PC-3 (cell line): ENCODE data around the gene CISD2. TPM values are rescaled to one million over a fixed set of nuclear protein-coding genes. Genes with fewer than 3 reads are reported as not detected.
"Not testable (repeated sequence)": the region's sequence is repeated elsewhere in the genome, so short reads cannot be mapped to it uniquely, and the experiment has no call there.

Experiments
- ATAC-seq: fragments of 200-7000 bp; cut with Tn5 transposase; 2 replicates; pipeline ENCODE4 v1.9.1; 2020; ENCODE audit warnings: mild to moderate bottlenecking, moderate library complexity
- BruUV-seq: library from RNA; stranded (reverse); fragments of 400-500 nt; replicated peaks from 2 replicates; lab custom pipeline; 2021; lab: Mats Ljungman, UMichigan
- CTCF ChIA-PET: fragments of 300-600 bp; sonication (Branson Sonifier 250); formaldehyde crosslinking; loops from one replicate; lab custom pipeline; 2022; ENCODE audit warnings: antibody characterized with exemption; lab: Charles Lee
- POLR2A ChIA-PET: fragments of 300-600 bp; sonication (Branson Sonifier 250); formaldehyde crosslinking; loops from one replicate; lab custom pipeline; 2022; ENCODE audit warnings: antibody characterized with exemption; ENCODE audit not compliant: unreplicated experiment; lab: Charles Lee
- DNase-seq: peaks from one replicate; pipeline ENCODE4 v3.0.0-alpha.2; 2015
- H2AFZ ChIP-seq: fragments of 300-600 bp; sonication (generic); 2 replicates; pipeline ENCODE4 v1.6.0; 2016; ENCODE audit warnings: antibody characterized with exemption, low read length
- H3F3A ChIP-seq: fragments of 300-600 bp; sonication (generic); one replicate; pipeline ENCODE4 v1.6.0; 2017; ENCODE audit warnings: antibody characterized with exemption, low read length, control low read depth, mild to moderate bottlenecking; ENCODE audit not compliant: unreplicated experiment
- H3K27ac ChIP-seq: fragments of 300-600 bp; sonication (generic); 2 replicates; pipeline ENCODE4 v1.5.1; 2016; ENCODE audit warnings: mild to moderate bottlenecking, low read length
- H3K27me3 ChIP-seq: fragments of 300-600 bp; sonication (generic); 2 replicates; pipeline ENCODE4 v1.6.1; 2016; ENCODE audit warnings: low read length, mixed read lengths
- H3K36me3 ChIP-seq: fragments of 300-600 bp; sonication (generic); 2 replicates; pipeline ENCODE4 v1.6.1; 2016; ENCODE audit warnings: low read depth, mixed run types, low read length, mixed read lengths
- H3K4me1 ChIP-seq: fragments of 300-600 bp; sonication (generic); 2 replicates; pipeline ENCODE4 v1.5.1; 2016; ENCODE audit warnings: low read length; ENCODE audit not compliant: insufficient read depth
- H3K4me2 ChIP-seq: fragments of 300-600 bp; sonication (generic); 2 replicates; pipeline ENCODE4 v1.6.0; 2016; ENCODE audit warnings: low read length
- H3K4me3 ChIP-seq: fragments of 300-600 bp; sonication (generic); 2 replicates; pipeline ENCODE4 v1.5.1; 2016; ENCODE audit warnings: mild to moderate bottlenecking, low read length, mixed read lengths
- H3K79me2 ChIP-seq: fragments of 300-600 bp; sonication (generic); 2 replicates; pipeline ENCODE4 v1.6.1; 2017; ENCODE audit warnings: low read length, mixed read lengths
- H3K9ac ChIP-seq: fragments of 300-600 bp; sonication (generic); 2 replicates; pipeline ENCODE4 v1.6.0; 2016; ENCODE audit warnings: mild to moderate bottlenecking, low read length
- H3K9me2 ChIP-seq: fragments of 300-600 bp; sonication (generic); replicated peaks from 2 replicates; pipeline ENCODE4 v1.6.1; 2016; ENCODE audit warnings: mixed run types, low read length, mixed read lengths
- H3K9me3 ChIP-seq: fragments of 300-600 bp; sonication (generic); 2 replicates; pipeline ENCODE4 v1.6.1; 2016; ENCODE audit warnings: low read length, mixed read lengths
- H4K20me1 ChIP-seq: fragments of 300-600 bp; sonication (generic); 2 replicates; pipeline ENCODE4 v1.6.1; 2016; ENCODE audit warnings: low read length, mixed read lengths
- EZH2 ChIP-seq: fragments of 300-600 bp; sonication (generic); IDR thresholded peaks from one replicate; pipeline ENCODE4 v1.6.1; 2017; ENCODE audit warnings: antibody characterized with exemption, mild to moderate bottlenecking, low read length; ENCODE audit not compliant: unreplicated experiment
- EZH2phosphoT487 ChIP-seq: fragments of 300-600 bp; sonication (generic); IDR thresholded peaks from 2 replicates; pipeline ENCODE4 v1.6.1; 2018; ENCODE audit warnings: mild to moderate bottlenecking, antibody characterized with exemption, low read length, borderline replicate concordance
- intact Hi-C: fragments of 100-400 bp; cut with micrococcal nuclease; formaldehyde crosslinking; loops from 2 replicates; pipeline ENCODE4 v1.9.0; 2023
- total RNA-seq: library from RNA; depleted of rRNA; stranded (reverse); fragments of >200 nt; gene quantifications from 2 replicates; pipeline ENCODE4 v1.2.3, GENCODE V29; 2014
- TF ChIP-seq, protein P1 (sequence below): fragments of 300-600 bp; sonication (generic); conservative IDR thresholded peaks from 2 replicates; pipeline ENCODE4 v1.5.1; 2017; ENCODE audit warnings: antibody characterized with exemption, low read depth, mild to moderate bottlenecking, low read length

The CISD2 gene
- total RNA-seq, 1 experiment from 2014 or later: 36.9 TPM

DNA sequence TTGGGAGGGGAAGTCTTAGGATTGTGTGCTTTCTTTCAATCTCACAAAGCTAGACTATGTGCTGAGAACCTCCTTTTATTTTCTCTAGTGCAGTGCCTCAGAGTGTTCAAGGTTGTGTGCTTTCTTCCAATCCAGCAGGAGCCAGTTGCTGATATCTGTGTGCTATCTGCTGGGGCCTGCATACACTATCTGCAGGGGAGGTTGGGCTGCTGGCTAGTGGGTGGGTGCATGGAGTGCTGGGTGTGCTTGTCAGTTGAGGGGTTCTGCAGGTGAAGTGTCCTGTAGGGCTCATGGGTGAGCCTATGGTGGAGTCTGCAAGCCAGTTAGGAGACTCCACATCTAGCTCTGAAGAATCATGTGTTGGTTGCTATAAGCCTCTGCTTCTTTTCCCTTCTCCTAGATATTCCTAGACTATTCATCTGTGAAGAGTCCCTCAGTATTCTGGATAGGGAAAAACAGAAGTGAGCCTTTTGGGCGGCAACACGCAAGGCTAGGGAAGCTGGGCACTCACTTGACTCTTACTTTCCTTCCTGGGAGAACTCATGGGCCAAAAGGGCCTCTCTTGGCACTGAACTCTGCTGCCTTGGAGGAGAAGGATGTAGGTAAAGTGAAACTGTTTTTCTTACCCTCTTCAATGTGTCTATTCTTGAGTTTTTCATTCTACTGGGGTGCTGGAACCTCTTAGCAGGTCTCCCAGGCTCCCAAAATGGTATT, 8.0 kb upstream of the CISD2 start:
- DNase-seq (no peak), ATAC-seq (no peak)
- H3F3A ChIP-seq: no peaks in the 10 kb centered on the region
- CTCF ChIA-PET: interaction anchor here (0.6 kb wide), 1 partner anchor 172 kb away, joined by 3 read pairs; no protein-coding TSS in a partner anchor
- H3K4me3 ChIP-seq: no peak overlapping the region
- peaks cover 8% of the 10 kb centered on the region; the same call in 1 of the 2 replicates for H3K36me3 ChIP-seq
- POLR2A ChIA-PET: no interaction called here
- no peak overlapping the region for H3K4me2 ChIP-seq
- TF ChIP-seq, protein P1, sequence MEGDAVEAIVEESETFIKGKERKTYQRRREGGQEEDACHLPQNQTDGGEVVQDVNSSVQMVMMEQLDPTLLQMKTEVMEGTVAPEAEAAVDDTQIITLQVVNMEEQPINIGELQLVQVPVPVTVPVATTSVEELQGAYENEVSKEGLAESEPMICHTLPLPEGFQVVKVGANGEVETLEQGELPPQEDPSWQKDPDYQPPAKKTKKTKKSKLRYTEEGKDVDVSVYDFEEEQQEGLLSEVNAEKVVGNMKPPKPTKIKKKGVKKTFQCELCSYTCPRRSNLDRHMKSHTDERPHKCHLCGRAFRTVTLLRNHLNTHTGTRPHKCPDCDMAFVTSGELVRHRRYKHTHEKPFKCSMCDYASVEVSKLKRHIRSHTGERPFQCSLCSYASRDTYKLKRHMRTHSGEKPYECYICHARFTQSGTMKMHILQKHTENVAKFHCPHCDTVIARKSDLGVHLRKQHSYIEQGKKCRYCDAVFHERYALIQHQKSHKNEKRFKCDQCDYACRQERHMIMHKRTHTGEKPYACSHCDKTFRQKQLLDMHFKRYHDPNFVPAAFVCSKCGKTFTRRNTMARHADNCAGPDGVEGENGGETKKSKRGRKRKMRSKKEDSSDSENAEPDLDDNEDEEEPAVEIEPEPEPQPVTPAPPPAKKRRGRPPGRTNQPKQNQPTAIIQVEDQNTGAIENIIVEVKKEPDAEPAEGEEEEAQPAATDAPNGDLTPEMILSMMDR: no peak
- TF ChIP-seq EZH2phosphoT487: no peak
- no peak for TF ChIP-seq EZH2
- H3K27ac ChIP-seq: no peak overlapping the region
- H4K20me1 ChIP-seq: no peaks in the 10 kb centered on the region
- no peak overlapping the region for H3K9ac ChIP-seq
- no peaks in the 10 kb centered on the region for H3K9me3 ChIP-seq
- H3K79me2 ChIP-seq: no peaks in the 10 kb centered on the region
- no peaks in the 10 kb centered on the region for H3K27me3 ChIP-seq
- BruUV-seq: no TSS peak
- H2AFZ ChIP-seq: no peak overlapping the region
- H3K4me1 ChIP-seq: no peaks in the 10 kb centered on the region
- intact Hi-C loops: no loop called here
- no peaks in the 10 kb centered on the region for H3K9me2 ChIP-seq

DNA sequence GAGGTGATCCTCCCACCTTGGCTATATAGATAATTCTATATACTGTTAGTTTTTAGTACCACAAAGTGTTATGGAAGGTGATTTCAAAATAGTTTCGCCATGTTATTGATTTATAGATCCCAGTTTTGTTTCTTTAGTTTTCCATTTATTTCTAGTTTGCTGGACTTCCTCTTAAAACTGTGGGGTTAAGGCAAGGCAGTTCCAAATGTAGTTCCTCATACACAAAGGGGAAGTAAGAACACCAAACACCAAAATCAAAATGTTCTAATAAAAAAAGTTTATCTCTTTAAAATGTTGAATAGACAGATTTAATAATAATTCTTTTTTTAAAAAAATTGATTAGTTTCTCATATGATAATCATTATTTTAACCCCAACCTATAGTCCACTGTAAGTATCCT, 6.8 kb upstream of the CISD2 start:
- no peaks in the 10 kb centered on the region for H3K27me3 ChIP-seq
- H3K9me2 ChIP-seq: no peaks in the 10 kb centered on the region
- H2AFZ ChIP-seq: no peak overlapping the region
- peaks cover 5% of the 10 kb centered on the region for H3K79me2 ChIP-seq
- no peaks in the 10 kb centered on the region for H3F3A ChIP-seq
- TF ChIP-seq, protein P1: no peak
- TF ChIP-seq EZH2 (no peak), EZH2phosphoT487 (no peak)
- no peak overlapping the region for H3K4me3 ChIP-seq
- DNase-seq (no peak), ATAC-seq (no peak)
- no peaks in the 10 kb centered on the region for H3K9me3 ChIP-seq
- intact Hi-C loops: no loop called here
- H3K9ac ChIP-seq: no peak overlapping the region
- H4K20me1 ChIP-seq: no peaks in the 10 kb centered on the region
- BruUV-seq: no TSS peak
- no peak overlapping the region for H3K27ac ChIP-seq
- H3K4me1 ChIP-seq: no peaks in the 10 kb centered on the region
- CTCF ChIA-PET: no interaction called here
- POLR2A ChIA-PET: no interaction called here
- no peak overlapping the region for H3K4me2 ChIP-seq
- H3K36me3 ChIP-seq: peaks cover 8% of the 10 kb centered on the region; the same call in 1 of the 2 replicates

DNA sequence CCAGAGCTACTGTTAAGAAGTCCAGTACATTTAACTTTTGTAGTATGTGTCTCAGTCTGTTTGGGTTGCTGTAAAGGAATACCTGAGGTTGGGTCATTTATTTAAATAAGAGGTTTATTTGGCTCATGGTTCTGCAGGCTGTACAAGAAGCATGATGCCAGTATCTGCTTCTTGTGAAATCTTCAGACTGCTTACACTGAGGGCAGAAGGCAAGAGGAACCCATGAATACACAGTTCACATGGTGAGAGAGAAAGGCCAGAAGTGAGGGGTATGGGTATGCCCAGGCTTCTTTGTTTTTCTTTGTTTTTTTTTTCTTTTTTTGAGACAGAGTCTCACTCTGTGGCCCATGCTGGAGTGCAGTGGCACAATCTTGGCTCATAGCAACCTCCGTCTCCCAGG, 6.0 kb upstream of the CISD2 start:
- no peaks in the 10 kb centered on the region for H3K27me3 ChIP-seq
- H3K4me1 ChIP-seq: peaks cover 6% of the 10 kb centered on the region
- H4K20me1 ChIP-seq: no peaks in the 10 kb centered on the region
- ChIA-PET CTCF (no interaction called here), POLR2A (no interaction called here)
- H3K9me2 ChIP-seq: no peaks in the 10 kb centered on the region
- H3K79me2 ChIP-seq: peaks cover 11% of the 10 kb centered on the region
- BruUV-seq: no TSS peak
- no peak overlapping the region for H3K4me2 ChIP-seq
- ATAC-seq: no peak
- TF ChIP-seq EZH2phosphoT487 (no peak), EZH2 (no peak)
- TF ChIP-seq, protein P1: no peak
- no peaks in the 10 kb centered on the region for H3K9me3 ChIP-seq
- H3K9ac ChIP-seq: no peak overlapping the region
- no peak overlapping the region for H3K4me3 ChIP-seq
- no peak overlapping the region for H3K27ac ChIP-seq
- no peaks in the 10 kb centered on the region for H3F3A ChIP-seq
- no peak overlapping the region for H2AFZ ChIP-seq
- peaks cover 8% of the 10 kb centered on the region; the same call in 1 of the 2 replicates for H3K36me3 ChIP-seq
- intact Hi-C loops: no loop called here
- no peak for DNase-seq

DNA sequence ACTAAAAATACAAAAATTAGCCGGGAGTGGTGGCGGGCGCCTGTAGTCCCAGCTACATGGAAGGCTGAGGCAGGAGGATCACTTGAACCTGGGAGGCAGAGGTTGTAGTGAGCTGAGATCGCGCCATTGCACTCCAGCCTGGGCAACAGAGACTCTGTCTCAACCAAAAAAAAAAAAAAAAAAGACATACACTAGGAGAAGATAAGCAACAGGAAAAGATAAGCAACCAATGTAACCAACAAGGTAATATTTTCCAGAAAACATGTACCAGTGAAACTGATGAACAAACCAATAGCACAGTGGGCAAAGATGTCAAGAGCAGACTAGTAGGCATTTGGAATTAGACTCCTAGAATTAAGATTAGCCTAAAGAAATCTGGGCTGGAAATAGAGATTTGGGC, 3.5 kb upstream of the CISD2 start:
- H3K79me2 ChIP-seq: peaks cover 29% of the 10 kb centered on the region

More for the DNA sequence above, 3.5 kb upstream of the CISD2 start:
- intact Hi-C loops: loop anchor here (5.0 kb wide), 1 partner anchor 142 kb away; no protein-coding TSS in a partner anchor
- DNase-seq, POLR2A ChIA-PET, H3K36me3 ChIP-seq, H3K9me2 ChIP-seq, BruUV-seq, H4K20me1 ChIP-seq, H3K4me2 ChIP-seq, H2AFZ ChIP-seq, H3K27me3 ChIP-seq, H3F3A ChIP-seq, H3K9me3 ChIP-seq, H3K9ac ChIP-seq, H3K4me3 ChIP-seq, H3K27ac ChIP-seq, CTCF ChIA-PET, ATAC-seq: not testable (repeated sequence)
- peaks cover 13% of the 10 kb centered on the region for H3K4me1 ChIP-seq
